ENCODE data around the gene UROC1.

The UROC1 gene

DNA sequence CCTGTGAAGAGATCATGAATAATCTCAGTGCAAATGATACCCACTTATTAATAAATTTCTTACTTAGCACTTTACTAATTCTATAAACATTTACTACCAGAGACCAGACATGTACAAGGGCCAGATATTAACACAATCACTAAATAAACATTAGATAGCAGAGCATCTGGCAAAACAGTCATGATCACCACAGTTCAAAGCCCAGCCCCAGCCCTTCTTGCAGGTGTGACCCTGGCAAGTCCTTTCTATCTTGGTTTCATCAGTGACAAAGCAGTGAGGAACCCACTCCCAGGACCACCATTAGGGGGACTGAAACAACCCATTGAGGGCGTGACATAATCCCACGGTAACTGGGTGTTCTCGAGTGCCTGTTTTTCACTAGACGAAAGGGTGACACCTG lies 53.5 kb downstream of the UROC1 start:
- H3K27me3 ChIP-seq (ENCODE audit: control insufficient read depth in 2 of 2, insufficient read depth in 2 of 2, low read length in 2 of 2) = no peaks in the 10 kb centered on the region
- no peak overlapping the region for H3K9ac ChIP-seq (ENCODE audit: low read depth in 1 of 2, low read length in 2 of 2)
- no peaks in the 10 kb centered on the region for H3K4me1 ChIP-seq (ENCODE audit: control insufficient read depth in 2 of 2, insufficient read depth in 2 of 2, low read length in 2 of 2)
- H3K27ac ChIP-seq (ENCODE audit: low read depth in 2 of 2, low read length in 2 of 2) = no peak overlapping the region
- no peak overlapping the region for H3K4me3 ChIP-seq (ENCODE audit: low read length in 2 of 2)
- H3K9me3 ChIP-seq (ENCODE audit: control insufficient read depth in 2 of 2, low read length in 2 of 2) = no peaks in the 10 kb centered on the region
- H3K36me3 ChIP-seq (ENCODE audit: control insufficient read depth in 2 of 2, insufficient read depth in 2 of 2, low read length in 2 of 2) = peaks cover 81 to 92% of the 10 kb centered on the region in 2 donors

DNA sequence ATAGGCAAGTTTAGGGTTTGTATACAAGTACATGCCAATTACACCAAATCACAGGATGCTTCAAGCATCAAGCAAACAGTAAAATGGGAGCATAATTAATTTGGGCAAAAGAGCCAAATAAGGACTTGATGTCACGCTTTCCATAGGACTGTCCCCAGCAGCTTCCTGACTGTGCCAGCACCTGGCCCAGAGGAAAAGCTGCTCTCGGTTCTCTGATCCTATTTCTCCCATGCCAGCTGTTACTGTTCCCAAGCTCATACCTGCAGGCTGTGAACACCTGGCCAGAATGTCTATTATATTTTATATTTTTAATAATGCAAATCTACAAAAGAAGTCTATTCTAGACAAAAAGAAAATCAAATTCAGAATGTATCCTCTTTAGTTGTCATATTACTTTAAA lies 54.1 kb downstream of the UROC1 start:
- no peaks in the 10 kb centered on the region for H3K9me3 ChIP-seq (ENCODE audit: control insufficient read depth in 2 of 2, low read length in 2 of 2)
- H3K36me3 ChIP-seq (ENCODE audit: control insufficient read depth in 2 of 2, insufficient read depth in 2 of 2, low read length in 2 of 2) = peaks cover 80 to 91% of the 10 kb centered on the region in 2 donors
- H3K27me3 ChIP-seq (ENCODE audit: control insufficient read depth in 2 of 2, insufficient read depth in 2 of 2, low read length in 2 of 2) = no peaks in the 10 kb centered on the region
- no peak overlapping the region for H3K9ac ChIP-seq (ENCODE audit: low read depth in 1 of 2, low read length in 2 of 2)
- H3K4me1 ChIP-seq (ENCODE audit: control insufficient read depth in 2 of 2, insufficient read depth in 2 of 2, low read length in 2 of 2) = no peaks in the 10 kb centered on the region
- no peak overlapping the region for H3K27ac ChIP-seq (ENCODE audit: low read depth in 2 of 2, low read length in 2 of 2)
- H3K4me3 ChIP-seq (ENCODE audit: low read length in 2 of 2) = no peak overlapping the region

DNA sequence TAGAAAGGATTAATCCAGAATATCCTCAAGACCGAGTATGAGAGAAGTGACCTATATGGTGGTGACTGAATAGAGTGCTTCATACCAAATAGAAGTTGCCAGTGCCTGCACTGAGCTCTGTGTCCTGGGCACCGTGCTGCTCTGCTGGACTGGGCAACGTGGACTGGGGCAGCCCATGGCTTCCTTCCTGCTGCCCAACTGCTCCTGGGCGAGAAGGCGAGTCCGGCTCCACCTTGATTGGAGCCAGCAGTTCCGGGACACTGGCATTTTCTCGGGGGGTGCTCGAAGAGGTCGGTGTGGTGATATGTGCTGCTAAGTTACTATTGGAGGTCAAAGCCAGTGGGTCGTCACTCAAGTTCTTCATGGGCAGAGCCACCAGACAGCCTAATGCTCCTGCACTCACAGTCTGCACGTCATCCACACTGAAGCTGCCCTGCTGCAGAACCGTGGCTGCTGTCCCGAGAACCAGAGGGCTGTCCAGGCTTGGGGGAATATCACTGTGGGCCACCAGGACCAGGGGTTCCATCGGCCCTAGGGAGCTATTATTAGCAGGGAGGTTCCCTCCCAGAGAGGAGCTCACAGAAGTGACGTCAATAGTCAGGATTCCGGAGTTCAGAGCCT lies 56.0 kb downstream of the UROC1 start:
- Histone ChIP-seq H3K4me1 (ENCODE audit: control insufficient read depth in 2 of 2, insufficient read depth in 2 of 2, low read length in 2 of 2) (no peaks in the 10 kb centered on the region), H3K27me3 (ENCODE audit: control insufficient read depth in 2 of 2, insufficient read depth in 2 of 2, low read length in 2 of 2) (no peaks in the 10 kb centered on the region), H3K9me3 (ENCODE audit: control insufficient read depth in 2 of 2, low read length in 2 of 2) (no peaks in the 10 kb centered on the region), H3K36me3 (ENCODE audit: control insufficient read depth in 2 of 2, insufficient read depth in 2 of 2, low read length in 2 of 2) (peaks cover 75 to 83% of the 10 kb centered on the region in 2 donors), H3K4me3 (ENCODE audit: low read length in 2 of 2) (no peak overlapping the region), H3K27ac (ENCODE audit: low read depth in 2 of 2, low read length in 2 of 2) (no peak overlapping the region), H3K9ac (ENCODE audit: low read depth in 1 of 2, low read length in 2 of 2) (no peak overlapping the region)

DNA sequence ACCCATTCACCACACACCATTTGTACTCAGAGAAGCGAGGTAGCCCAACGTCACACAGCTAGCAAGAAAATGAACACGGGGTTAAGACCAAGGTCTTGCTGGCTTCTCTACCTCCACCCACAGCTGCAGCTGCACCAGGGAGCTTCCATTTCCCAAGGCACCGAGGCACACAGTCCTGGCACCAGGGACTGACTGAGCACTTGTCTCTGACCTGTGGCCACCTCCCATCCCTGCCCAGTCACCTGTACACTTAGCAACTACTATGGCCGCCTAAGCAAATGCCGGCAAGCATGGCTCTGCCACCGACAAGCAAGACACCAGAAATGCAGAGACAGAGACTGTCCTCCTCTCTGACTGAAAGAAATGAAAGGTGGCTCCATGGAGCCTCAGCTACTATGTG lies 57.2 kb downstream of the UROC1 start:
- Histone ChIP-seq H3K27me3 (ENCODE audit: control insufficient read depth in 2 of 2, insufficient read depth in 2 of 2, low read length in 2 of 2) (no peaks in the 10 kb centered on the region), H3K9me3 (ENCODE audit: control insufficient read depth in 2 of 2, low read length in 2 of 2) (no peaks in the 10 kb centered on the region), H3K36me3 (ENCODE audit: control insufficient read depth in 2 of 2, insufficient read depth in 2 of 2, low read length in 2 of 2) (peaks cover 75 to 78% of the 10 kb centered on the region in 2 donors), H3K27ac (ENCODE audit: low read depth in 2 of 2, low read length in 2 of 2) (no peak overlapping the region), H3K4me1 (ENCODE audit: control insufficient read depth in 2 of 2, insufficient read depth in 2 of 2, low read length in 2 of 2) (no peaks in the 10 kb centered on the region), H3K9ac (ENCODE audit: low read depth in 1 of 2, low read length in 2 of 2) (no peak overlapping the region), H3K4me3 (ENCODE audit: low read length in 2 of 2) (no peak overlapping the region)

GRCh38 chr3:126459763-126460127 lies 57.8 kb downstream of the UROC1 start:
- Histone ChIP-seq H3K27ac (ENCODE audit: low read depth in 2 of 2, low read length in 2 of 2) (no peak overlapping the region), H3K27me3 (ENCODE audit: control insufficient read depth in 2 of 2, insufficient read depth in 2 of 2, low read length in 2 of 2) (no peaks in the 10 kb centered on the region), H3K4me1 (ENCODE audit: control insufficient read depth in 2 of 2, insufficient read depth in 2 of 2, low read length in 2 of 2) (no peaks in the 10 kb centered on the region), H3K9me3 (ENCODE audit: control insufficient read depth in 2 of 2, low read length in 2 of 2) (no peaks in the 10 kb centered on the region), H3K9ac (ENCODE audit: low read depth in 1 of 2, low read length in 2 of 2) (no peak overlapping the region), H3K4me3 (ENCODE audit: low read length in 2 of 2) (no peak overlapping the region), H3K36me3 (ENCODE audit: control insufficient read depth in 2 of 2, insufficient read depth in 2 of 2, low read length in 2 of 2) (peaks cover 74 to 75% of the 10 kb centered on the region in 2 donors)

DNA sequence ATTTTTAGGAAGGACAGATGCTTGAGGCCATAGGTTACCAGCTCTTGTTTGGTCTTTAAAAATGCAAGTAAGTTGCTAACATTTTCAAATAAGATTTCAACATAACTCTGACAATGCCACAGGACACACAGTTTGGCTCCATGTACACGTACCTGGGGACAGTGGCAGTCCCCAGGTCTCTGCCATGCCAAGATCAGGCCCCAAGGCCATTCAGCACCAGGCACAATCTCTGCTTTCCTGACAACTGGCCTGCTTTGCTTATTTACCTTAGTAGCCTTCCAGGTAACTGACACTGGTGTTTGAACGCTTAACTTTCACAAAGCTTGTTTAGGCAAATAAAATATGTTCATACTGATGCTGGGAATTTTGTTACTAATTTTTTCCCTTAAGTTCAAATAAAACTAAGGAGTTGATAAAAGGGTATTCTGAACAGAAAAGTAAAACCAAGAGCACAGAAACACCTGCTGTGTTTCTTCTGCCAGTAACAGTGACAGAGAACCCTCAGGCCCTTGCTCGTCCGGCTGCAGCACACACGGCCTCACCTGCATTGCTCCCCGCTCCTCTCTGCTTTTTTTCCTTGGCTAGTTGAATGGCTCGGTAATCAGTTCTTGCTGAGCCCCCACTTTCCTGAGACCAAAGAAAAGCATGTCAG lies 58.3 kb downstream of the UROC1 start:
- Histone ChIP-seq H3K36me3 (ENCODE audit: control insufficient read depth in 2 of 2, insufficient read depth in 2 of 2, low read length in 2 of 2) (peaks cover 71 to 74% of the 10 kb centered on the region in 2 donors), H3K9ac (ENCODE audit: low read depth in 1 of 2, low read length in 2 of 2) (no peak overlapping the region), H3K27me3 (ENCODE audit: control insufficient read depth in 2 of 2, insufficient read depth in 2 of 2, low read length in 2 of 2) (no peaks in the 10 kb centered on the region), H3K4me3 (ENCODE audit: low read length in 2 of 2) (no peak overlapping the region), H3K9me3 (ENCODE audit: control insufficient read depth in 2 of 2, low read length in 2 of 2) (no peaks in the 10 kb centered on the region), H3K27ac (ENCODE audit: low read depth in 2 of 2, low read length in 2 of 2) (no peak overlapping the region), H3K4me1 (ENCODE audit: control insufficient read depth in 2 of 2, insufficient read depth in 2 of 2, low read length in 2 of 2) (no peaks in the 10 kb centered on the region)

GRCh38 chr3:126456766-126457388 lies 60.7 kb downstream of the UROC1 start:
- no peak overlapping the region for H3K4me3 ChIP-seq (ENCODE audit: low read length in 2 of 2)
- no peak overlapping the region for H3K27ac ChIP-seq (ENCODE audit: low read depth in 2 of 2, low read length in 2 of 2)
- H3K4me1 ChIP-seq (ENCODE audit: control insufficient read depth in 2 of 2, insufficient read depth in 2 of 2, low read length in 2 of 2) = no peaks in the 10 kb centered on the region
- H3K9me3 ChIP-seq (ENCODE audit: control insufficient read depth in 2 of 2, low read length in 2 of 2) = no peaks in the 10 kb centered on the region
- peaks cover 64 to 70% of the 10 kb centered on the region in 2 donors for H3K36me3 ChIP-seq (ENCODE audit: control insufficient read depth in 2 of 2, insufficient read depth in 2 of 2, low read length in 2 of 2)
- no peaks in the 10 kb centered on the region for H3K27me3 ChIP-seq (ENCODE audit: control insufficient read depth in 2 of 2, insufficient read depth in 2 of 2, low read length in 2 of 2)
- no peak overlapping the region for H3K9ac ChIP-seq (ENCODE audit: low read depth in 1 of 2, low read length in 2 of 2)

- H3K9me3 ChIP-seq (ENCODE audit: control insufficient read depth in 2 of 2, low read length in 2 of 2) = no peaks in the 10 kb centered on the region
- no peak overlapping the region for H3K27ac ChIP-seq (ENCODE audit: low read depth in 2 of 2, low read length in 2 of 2)
- H3K9ac ChIP-seq (ENCODE audit: low read depth in 1 of 2, low read length in 2 of 2) = no peak overlapping the region
- H3K4me1 ChIP-seq (ENCODE audit: control insufficient read depth in 2 of 2, insufficient read depth in 2 of 2, low read length in 2 of 2) = no peaks in the 10 kb centered on the region
- H3K36me3 ChIP-seq (ENCODE audit: control insufficient read depth in 2 of 2, insufficient read depth in 2 of 2, low read length in 2 of 2) = peaks cover 64 to 70% of the 10 kb centered on the region in 2 donors
- H3K4me3 ChIP-seq (ENCODE audit: low read length in 2 of 2) = no peak overlapping the region
- H3K27me3 ChIP-seq (ENCODE audit: control insufficient read depth in 2 of 2, insufficient read depth in 2 of 2, low read length in 2 of 2) = no peaks in the 10 kb centered on the region
Measured at GRCh38 chr3:126456211-126456610, 61.4 kb downstream of the UROC1 start.

DNA sequence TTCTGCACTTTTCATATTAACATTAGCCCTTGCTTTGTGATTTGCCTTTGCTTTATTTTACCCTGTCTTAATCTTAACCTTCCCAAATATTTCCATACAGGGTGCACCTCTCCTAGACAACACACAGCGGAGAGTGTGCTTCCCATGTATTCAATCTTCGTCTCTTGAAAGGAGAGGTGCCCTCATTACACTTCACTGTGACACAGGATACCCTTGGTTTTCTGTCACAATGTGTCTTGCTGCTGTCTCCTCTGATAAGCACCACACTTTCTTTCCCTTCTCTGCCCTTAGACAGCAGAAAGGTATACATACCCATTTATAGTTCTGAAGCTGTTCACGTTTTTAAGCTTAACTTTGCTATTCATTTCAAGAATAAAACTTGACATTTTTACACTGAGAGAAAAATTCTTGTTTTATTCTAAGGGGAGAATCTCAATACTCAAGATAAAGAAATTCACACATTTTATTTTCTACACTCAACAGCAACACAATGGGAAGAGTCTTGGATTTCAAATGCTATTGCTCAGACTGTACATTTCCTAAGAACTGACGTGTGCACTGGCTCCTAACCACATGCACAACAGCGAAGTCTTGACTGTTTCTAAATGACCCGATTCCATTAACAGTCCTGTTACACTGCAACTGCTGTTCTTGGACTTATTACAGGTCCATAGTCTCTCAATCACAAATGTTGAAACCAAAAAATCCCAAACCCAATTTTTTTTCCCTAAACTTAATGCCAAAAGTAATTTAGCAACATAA lies 63.0 kb downstream of the UROC1 start:
- Histone ChIP-seq H3K27ac (ENCODE audit: low read depth in 2 of 2, low read length in 2 of 2) (no peak overlapping the region), H3K36me3 (ENCODE audit: control insufficient read depth in 2 of 2, insufficient read depth in 2 of 2, low read length in 2 of 2) (peaks cover 63 to 71% of the 10 kb centered on the region in 2 donors), H3K9me3 (ENCODE audit: control insufficient read depth in 2 of 2, low read length in 2 of 2) (no peaks in the 10 kb centered on the region), H3K4me1 (ENCODE audit: control insufficient read depth in 2 of 2, insufficient read depth in 2 of 2, low read length in 2 of 2) (no peaks in the 10 kb centered on the region), H3K4me3 (ENCODE audit: low read length in 2 of 2) (no peak overlapping the region), H3K9ac (ENCODE audit: low read depth in 1 of 2, low read length in 2 of 2) (no peak overlapping the region), H3K27me3 (ENCODE audit: control insufficient read depth in 2 of 2, insufficient read depth in 2 of 2, low read length in 2 of 2) (no peaks in the 10 kb centered on the region)

GRCh38 chr3:126454025-126454424 lies 63.5 kb downstream of the UROC1 start:
- Histone ChIP-seq H3K4me3 (ENCODE audit: low read length in 2 of 2) (no peak overlapping the region), H3K27ac (ENCODE audit: low read depth in 2 of 2, low read length in 2 of 2) (no peak overlapping the region), H3K27me3 (ENCODE audit: control insufficient read depth in 2 of 2, insufficient read depth in 2 of 2, low read length in 2 of 2) (no peaks in the 10 kb centered on the region), H3K9ac (ENCODE audit: low read depth in 1 of 2, low read length in 2 of 2) (no peak overlapping the region), H3K9me3 (ENCODE audit: control insufficient read depth in 2 of 2, low read length in 2 of 2) (no peaks in the 10 kb centered on the region), H3K4me1 (ENCODE audit: control insufficient read depth in 2 of 2, insufficient read depth in 2 of 2, low read length in 2 of 2) (no peaks in the 10 kb centered on the region), H3K36me3 (ENCODE audit: control insufficient read depth in 2 of 2, insufficient read depth in 2 of 2, low read length in 2 of 2) (peaks cover 62 to 65% of the 10 kb centered on the region in 2 donors)

All from mucosa of rectum (tissue), 2 donors.